Urinary bladder (tissue), 4 donors: ENCODE data around the gene PLCL2. TPM values are rescaled to one million over a fixed set of nuclear protein-coding genes. Genes with fewer than 3 reads are reported as not detected.

Experiments used
- DNase-seq: peaks from one replicate; pipeline ENCODE4 v3.0.0-alpha.2; 2015; ENCODE audit errors: extremely low spot score
- H3K27ac ChIP-seq: one replicate; pipeline ENCODE4 v1.5.1; 2013; ENCODE audit warnings: low read depth, mild to moderate bottlenecking, moderate library complexity
- H3K36me3 ChIP-seq: one replicate; pipeline ENCODE4 v1.6.1; 2013; ENCODE audit warnings: mild to moderate bottlenecking, moderate library complexity; ENCODE audit not compliant: insufficient read depth
- H3K4me1 ChIP-seq: one replicate; pipeline ENCODE4 v1.6.1; 2013; ENCODE audit warnings: mild to moderate bottlenecking, moderate library complexity; ENCODE audit not compliant: insufficient read depth
- H3K4me3 ChIP-seq: one replicate; pipeline ENCODE4 v1.5.1; 2013; ENCODE audit warnings: low read depth, low read length
- WGBS: extraction: QIAGEN DNeasy Blood & Tissue Kit; methylation state at CpG from one replicate; pipeline ENCODE4 v1.1.7; 2013; 5-methylcytosine and 5-hydroxymethylcytosine counted together
- polyA plus RNA-seq: library from polyadenylated mRNA; stranded (reverse); fragments of 200-250 nt; gene quantifications from one replicate; pipeline ENCODE4 v1.2.3, GENCODE V29; 2013
- total RNA-seq: library from RNA; depleted of rRNA; stranded (reverse); fragments of >200 nt; gene quantifications from one replicate; pipeline ENCODE4 v1.2.3, GENCODE V29; 2014
- donor health status: healthy with polysubstance abuse.
- donor health status: healthy.

Gene PLCL2
- total and polyA plus RNA-seq, 2 donors, result 2.7 to 23.0 TPM

DNA sequence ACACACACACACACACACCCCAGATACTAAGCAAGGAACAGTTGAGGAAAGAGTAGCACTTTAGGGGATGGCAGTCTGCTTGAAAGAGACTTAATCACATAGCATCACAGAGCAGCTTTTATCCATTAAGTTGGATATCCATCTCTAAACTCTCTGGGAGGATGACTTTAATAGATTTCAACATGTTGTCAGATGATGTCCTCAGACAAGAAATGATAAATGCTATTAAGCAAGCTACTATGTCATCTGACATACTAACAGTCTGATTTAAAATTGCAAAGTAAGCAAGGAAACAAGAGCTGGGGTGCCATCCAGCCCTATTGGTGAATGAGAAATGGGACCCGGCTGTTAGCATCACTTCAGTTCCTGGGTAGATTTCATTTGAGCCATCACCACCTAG lies 136.9 kb downstream of the PLCL2 start:
- H3K4me3 ChIP-seq, result no peak overlapping the region

DNA sequence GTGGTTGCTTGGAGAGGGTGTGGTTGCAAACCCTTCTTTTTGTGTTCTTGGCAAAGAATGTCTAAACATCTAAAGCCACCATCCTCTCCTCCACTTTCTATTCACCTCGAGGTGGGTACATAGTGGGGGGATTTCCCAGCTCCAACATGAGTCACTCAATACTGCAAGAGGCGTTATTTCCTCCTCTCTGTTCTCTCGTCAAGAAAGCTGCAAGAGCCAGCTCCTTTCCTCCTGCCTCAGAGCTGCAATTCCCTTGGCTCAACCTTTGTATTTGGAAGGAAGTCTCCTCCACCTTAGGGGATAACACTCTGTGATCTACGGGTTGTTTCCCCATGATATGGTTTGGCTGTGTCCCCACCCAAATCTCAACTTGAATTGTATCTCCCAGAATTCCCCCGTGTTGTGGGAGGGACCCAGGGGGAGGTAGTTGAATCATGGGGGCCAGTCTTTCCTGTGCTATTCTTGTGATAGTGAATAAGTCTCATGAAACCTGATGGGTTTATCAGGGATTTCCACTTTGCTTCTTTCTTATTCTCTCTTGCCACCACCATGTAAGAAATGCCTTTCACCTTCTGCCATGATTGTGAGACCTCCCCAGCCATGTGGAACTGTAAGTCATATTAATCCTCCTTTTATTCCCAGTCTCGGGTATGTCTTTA lies 138.4 kb downstream of the PLCL2 start:
- Histone ChIP-seq H3K36me3 (no peaks in the 10 kb centered on the region), H3K27ac (no peak overlapping the region), H3K4me1 (no peaks in the 10 kb centered on the region), H3K4me3 (no peak overlapping the region)
- no peak for DNase-seq
- WGBS, result 68% methylated on average over 6 of the region's 6 CpGs

More for the DNA sequence above, 136.9 kb downstream of the PLCL2 start:
- no peaks in the 10 kb centered on the region for H3K4me1 ChIP-seq
- H3K36me3 ChIP-seq, result no peaks in the 10 kb centered on the region
- WGBS, result 93% methylated on average over 1 of the region's 1 CpG
- DNase-seq, result no peak
- no peak overlapping the region for H3K27ac ChIP-seq

DNA sequence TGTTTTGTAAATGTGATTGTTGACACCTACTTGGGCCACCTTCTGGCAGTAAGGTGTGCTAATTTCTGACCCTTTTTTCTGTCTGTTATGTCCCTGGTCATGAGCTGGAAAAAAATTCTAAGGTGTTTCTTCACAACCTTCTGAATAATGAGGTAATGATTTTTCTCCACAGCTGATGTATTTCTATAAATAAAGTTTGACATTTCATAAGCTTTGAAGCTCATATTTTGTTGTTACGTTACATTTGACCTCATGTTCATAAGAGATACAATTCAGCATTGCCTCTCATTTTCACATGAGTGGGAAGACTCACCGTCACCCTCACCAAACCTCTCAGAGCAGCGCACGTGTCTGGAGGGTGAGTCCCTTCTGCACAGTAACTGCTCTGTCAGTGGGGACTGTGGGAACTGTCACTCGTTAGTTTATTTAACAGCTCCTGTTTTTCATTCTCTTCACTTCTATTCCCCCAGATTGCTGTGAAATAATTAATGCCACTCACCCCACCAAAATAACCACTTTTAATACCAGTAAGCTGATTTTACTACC lies 140.9 kb downstream of the PLCL2 start:
- H3K27ac ChIP-seq, result no peak overlapping the region
- no peaks in the 10 kb centered on the region for H3K36me3 ChIP-seq
- WGBS, result 80% methylated on average over 5 of the region's 5 CpGs
- no peak overlapping the region for H3K4me3 ChIP-seq
- H3K4me1 ChIP-seq, result no peaks in the 10 kb centered on the region
- DNase-seq, result no peak

DNA sequence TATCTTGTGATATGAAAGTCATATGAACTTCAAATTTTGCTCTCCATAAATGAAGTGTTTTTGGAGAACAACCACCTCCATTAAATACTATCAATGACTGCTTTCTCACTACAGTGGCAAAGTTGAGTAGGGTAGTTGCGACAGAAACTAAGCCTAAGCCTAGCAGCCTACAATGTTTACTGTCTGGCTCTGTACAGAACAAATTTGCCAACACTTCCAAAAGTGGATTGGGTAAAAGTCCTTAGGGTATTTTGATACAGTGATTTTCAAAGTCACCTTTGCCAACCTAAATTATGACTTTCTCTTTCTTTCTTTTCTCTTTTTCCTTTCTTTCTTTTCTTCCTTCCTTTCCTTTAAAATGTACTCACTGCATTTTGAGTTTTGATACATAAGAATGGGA lies 142.6 kb downstream of the PLCL2 start:
- 77% methylated on average over 1 of the region's 1 CpG for WGBS

DNA sequence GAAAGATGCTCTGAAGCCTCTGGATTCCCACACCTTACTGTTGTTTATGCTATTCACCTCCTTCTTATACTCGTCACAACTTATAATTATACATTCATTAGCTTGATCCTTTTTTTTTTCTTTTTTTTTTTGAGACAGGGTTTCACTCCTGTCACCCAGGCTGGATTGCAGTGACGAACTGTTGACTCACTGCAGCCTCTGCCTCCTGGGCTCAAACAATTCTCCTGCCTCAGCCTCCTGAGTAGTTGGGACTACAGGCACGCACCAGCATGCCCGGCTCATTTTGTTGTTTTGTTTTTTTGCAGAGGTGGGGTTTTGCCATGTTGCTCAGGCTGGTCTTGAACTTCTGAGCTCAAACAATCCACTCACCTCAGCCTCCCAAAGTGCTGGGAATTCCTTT lies 143.6 kb downstream of the PLCL2 start:
- 94% methylated on average over 4 of the region's 4 CpGs for WGBS
- DNase-seq, result no peak
- H3K36me3 ChIP-seq, result no peaks in the 10 kb centered on the region
- no peak overlapping the region for H3K27ac ChIP-seq
- no peaks in the 10 kb centered on the region for H3K4me1 ChIP-seq
- H3K4me3 ChIP-seq, result no peak overlapping the region

More for the DNA sequence above, 142.6 kb downstream of the PLCL2 start:
- Histone ChIP-seq H3K4me3 (no peak overlapping the region), H3K36me3 (no peaks in the 10 kb centered on the region), H3K4me1 (no peaks in the 10 kb centered on the region), H3K27ac (no peak overlapping the region)
- no peak for DNase-seq

DNA sequence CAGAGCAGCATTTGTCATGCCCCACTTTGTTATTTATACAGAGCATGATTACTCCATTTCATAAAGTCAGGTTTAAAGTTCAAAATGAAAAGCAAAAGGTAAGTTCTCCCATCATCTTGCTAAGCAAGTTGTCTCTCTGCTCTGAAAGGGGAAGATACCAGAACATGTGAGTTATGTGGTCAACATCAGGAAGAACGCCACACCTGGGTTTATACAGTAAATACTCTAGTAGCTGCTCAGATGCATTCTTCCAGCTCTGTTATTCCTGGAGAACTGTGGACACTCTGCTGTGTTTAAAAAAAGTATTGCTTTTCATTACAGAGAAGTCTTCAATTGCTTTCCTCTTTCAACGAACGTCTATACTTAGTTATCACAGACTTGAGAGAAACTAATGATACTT lies 145.7 kb downstream of the PLCL2 start:
- WGBS, result 64% methylated on average over 3 of the region's 3 CpGs
- no peak overlapping the region for H3K4me3 ChIP-seq
- H3K27ac ChIP-seq, result no peak overlapping the region
- DNase-seq, result no peak
- H3K4me1 ChIP-seq, result no peaks in the 10 kb centered on the region
- no peaks in the 10 kb centered on the region for H3K36me3 ChIP-seq

DNA sequence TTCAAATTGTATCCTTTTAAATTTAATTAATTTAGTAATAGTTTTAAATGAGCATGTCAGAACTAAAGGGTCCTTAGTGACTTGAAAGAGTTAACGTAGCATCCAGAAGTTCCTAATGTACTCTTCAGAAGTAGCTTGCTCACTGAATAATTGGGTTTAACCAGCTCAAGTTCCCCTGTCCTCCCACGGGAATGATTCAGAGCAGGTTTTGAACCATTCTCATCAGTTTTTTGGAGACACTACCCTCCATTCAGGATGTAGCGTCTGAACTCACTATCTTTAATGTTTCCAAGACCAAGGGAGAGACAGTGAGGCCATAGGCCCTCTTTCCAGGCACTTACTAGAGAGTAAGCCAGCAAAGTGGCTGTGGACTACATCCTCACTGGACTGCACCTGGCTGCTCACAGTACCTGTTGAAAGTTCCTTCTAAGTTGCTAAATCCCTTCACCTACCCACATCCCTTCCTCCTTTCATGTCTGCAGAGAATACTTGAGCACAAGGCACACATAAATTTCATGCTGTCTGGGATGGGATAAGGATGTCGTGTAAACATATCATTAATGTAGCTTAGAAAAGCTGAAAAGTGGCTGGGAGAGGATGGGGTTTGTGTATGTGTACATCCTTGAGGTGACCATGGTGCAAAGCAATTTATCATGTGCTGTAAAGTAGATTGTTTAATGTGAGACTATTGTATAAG lies 146.3 kb downstream of the PLCL2 start:
- H3K4me3 ChIP-seq, result no peak overlapping the region
- H3K4me1 ChIP-seq, result no peaks in the 10 kb centered on the region
- no peak overlapping the region for H3K27ac ChIP-seq
- 76% methylated on average over 4 of the region's 4 CpGs for WGBS
- H3K36me3 ChIP-seq, result no peaks in the 10 kb centered on the region
- no peak for DNase-seq

DNA sequence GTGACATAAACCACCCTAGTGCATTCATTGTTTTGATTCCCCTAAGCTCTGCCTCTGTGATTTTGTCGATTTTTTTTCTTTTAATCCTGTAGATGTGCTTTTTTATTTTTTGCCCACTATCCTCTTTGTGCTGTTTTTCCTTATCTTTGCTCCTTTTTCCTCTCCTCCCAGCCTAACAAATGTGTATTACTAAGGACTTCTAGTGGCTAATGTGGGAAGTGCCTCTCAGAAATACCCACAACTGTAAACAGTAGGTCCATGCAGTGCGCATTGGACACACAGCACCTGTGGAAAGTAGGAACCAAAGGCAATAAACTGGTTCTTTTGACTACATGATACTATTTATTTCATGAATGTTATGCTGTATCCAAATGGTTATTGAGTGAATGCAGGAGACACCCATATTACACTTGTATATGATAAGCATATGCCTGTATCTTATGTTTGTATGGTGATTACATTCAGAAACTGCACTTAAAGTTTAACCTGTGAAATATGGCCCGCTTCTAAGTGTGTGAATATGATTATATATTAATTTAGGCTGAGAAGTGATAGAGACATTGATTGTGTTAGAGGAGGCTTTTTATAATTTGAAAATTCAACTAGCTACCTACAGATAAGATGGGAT lies 147.8 kb downstream of the PLCL2 start:
- 49% methylated on average over 3 of the region's 3 CpGs for WGBS
- no peak for DNase-seq
- no peaks in the 10 kb centered on the region for H3K36me3 ChIP-seq
- H3K27ac ChIP-seq, result no peak overlapping the region
- H3K4me1 ChIP-seq, result no peaks in the 10 kb centered on the region
- H3K4me3 ChIP-seq, result no peak overlapping the region

DNA sequence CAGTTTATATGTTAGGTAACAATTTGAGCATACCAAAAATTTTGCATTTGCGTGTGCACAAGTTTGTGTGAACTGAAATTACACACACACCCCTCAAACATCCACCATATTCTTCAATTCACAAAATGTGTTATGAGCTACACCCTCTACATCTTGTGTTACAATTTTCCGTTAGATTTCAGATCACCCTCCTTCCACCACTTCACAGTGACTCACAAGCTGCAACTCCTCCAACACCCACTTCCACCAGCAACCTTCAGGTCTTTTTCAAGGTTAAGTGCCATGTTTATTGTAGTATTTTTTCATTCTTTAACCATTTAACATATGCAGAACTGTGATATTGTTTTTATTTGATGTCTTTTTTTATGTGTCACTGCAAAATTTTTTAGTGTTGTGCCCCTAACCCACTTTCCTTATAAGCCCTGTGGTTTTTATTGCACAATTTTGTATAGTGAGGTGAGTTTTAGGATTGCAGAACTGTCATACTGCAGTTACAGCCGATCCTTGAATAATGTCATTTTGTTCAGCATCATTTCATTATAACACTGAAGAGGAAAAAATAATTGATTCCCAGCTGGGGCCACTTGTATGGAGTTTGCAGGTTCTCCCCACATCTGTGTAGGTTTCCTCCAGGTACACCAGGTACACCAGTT lies 148.9 kb downstream of the PLCL2 start:
- no peak for DNase-seq
- no peak overlapping the region for H3K27ac ChIP-seq
- WGBS, result 55% methylated on average over 3 of the region's 3 CpGs
- no peaks in the 10 kb centered on the region for H3K4me1 ChIP-seq
- H3K36me3 ChIP-seq, result no peaks in the 10 kb centered on the region
- H3K4me3 ChIP-seq, result no peak overlapping the region

DNA sequence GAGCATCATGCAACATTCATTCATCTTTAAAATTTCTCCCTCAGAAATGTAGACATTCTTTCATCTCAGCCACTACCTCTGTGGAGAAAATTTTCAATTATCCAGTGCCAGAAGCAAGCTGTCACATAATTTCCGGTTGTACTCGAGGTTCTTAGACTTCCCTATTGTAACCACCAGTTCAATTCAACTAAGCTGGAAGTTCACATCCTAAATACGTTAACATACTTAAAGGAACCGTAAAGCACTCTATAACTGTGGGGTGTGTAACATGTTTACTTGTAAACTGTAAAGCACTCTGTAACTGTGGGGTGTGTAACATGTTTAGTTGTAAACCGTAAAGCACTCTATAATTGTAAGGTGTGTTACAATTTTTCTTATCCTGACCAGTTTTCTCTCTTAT lies 150.3 kb downstream of the PLCL2 start:
- no peak overlapping the region for H3K27ac ChIP-seq
- H3K36me3 ChIP-seq, result no peaks in the 10 kb centered on the region
- H3K4me1 ChIP-seq, result peaks cover 1% of the 10 kb centered on the region
- no peak overlapping the region for H3K4me3 ChIP-seq
- 82% methylated on average over 5 of the region's 5 CpGs for WGBS
- no peak for DNase-seq

DNA sequence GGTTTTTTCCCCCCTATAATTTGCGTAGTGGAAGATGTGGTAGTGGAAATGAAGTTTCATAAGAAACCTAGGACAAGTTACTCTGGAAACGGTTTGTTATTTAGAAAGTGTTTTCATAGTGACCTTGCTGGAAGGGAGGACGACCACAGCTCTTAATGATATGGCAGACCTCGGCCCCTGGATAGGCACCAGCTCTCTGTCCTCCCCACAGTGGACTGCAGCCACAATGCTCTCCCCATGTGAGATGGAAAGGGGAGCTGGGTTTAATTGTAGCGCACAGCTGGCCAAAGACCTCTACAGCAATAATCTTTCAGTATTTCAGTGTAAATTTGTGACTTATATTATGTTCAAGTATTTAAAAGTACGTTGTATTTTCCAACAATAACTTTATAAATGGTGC lies 151.2 kb downstream of the PLCL2 start:
- Histone ChIP-seq H3K4me3 (no peak overlapping the region), H3K36me3 (no peaks in the 10 kb centered on the region), H3K27ac (no peak overlapping the region), H3K4me1 (peaks cover 1% of the 10 kb centered on the region)
- DNase-seq, result no peak
- 90% methylated on average over 6 of the region's 6 CpGs for WGBS

DNA sequence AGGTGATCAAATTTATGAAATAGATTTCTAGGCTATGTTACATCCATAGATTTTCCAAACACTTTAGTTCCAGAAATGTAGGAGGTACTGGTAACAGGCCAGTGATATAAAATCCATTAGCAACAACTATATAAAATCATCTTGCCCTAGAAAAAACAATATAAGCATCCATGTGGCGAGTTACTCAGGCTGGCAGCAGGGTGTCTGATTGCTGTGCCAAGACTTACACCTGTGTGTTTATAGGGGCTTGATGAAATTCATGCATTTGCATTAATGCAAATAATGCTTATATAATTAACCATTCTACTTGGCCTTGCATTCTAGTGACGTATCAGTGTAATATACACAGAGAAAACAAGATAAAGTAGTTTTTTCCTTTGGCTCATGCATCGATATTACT lies 153.4 kb downstream of the PLCL2 start:
- Histone ChIP-seq H3K4me1 (peaks cover 1% of the 10 kb centered on the region), H3K27ac (no peak overlapping the region), H3K36me3 (no peaks in the 10 kb centered on the region), H3K4me3 (no peak overlapping the region)
- DNase-seq, result no peak
- 87% methylated on average over 3 of the region's 3 CpGs for WGBS

DNA sequence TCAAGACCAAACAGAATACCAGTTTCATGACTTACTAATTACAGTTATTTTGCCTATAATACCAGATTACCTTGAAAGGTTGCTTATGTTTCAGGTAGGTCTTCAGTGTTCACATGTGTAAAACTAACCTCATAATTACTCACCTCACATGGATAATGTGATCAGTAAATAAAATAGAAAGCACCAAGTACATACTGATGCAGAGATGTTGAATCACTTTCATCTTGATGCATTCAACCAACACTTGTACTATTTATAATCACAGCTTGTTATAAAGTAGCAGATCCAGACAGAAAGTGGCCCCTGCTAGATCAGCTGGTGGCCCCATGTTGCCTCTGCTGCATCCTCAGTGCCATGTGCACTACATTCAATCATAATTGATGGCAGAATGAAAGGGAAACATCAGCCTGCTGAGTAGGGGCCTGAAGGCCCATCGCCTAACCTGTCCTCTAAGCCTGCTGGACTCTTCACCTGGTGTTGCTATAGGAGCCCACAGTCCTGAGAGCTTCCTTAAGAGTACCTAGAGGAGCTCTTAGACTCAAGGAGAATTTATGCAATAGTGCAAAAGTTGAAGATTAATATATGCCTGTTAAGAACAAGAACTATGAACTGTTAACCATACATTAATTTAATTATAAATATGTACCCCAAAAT lies 154.3 kb downstream of the PLCL2 start:
- Histone ChIP-seq H3K4me1 (peaks cover 1% of the 10 kb centered on the region), H3K27ac (no peak overlapping the region), H3K4me3 (no peak overlapping the region), H3K36me3 (no peaks in the 10 kb centered on the region)
- 98% methylated on average over 1 of the region's 1 CpG for WGBS
- no peak for DNase-seq
